GM12878 (cell line): ENCODE results near the gene AFAP1. TPM values are rescaled to one million over a fixed set of nuclear protein-coding genes. Genes with fewer than 3 reads are reported as not detected.

Experiments
- ATF7 ChIP-seq: fragments of 450-650 bp; IDR thresholded peaks from 2 replicates; pipeline ENCODE4 v1.6.1; 2016; ENCODE audit warnings: low read depth, mild to moderate bottlenecking
- BCL11A ChIP-seq: IDR thresholded peaks from 2 replicates; pipeline ENCODE4 v1.6.1; 2011; ENCODE audit warnings: low read depth, low read length
- CBX5 ChIP-seq: sonication (generic); IDR thresholded peaks from 2 replicates; pipeline ENCODE4 v1.6.1; 2016; ENCODE audit warnings: low read depth, moderate library complexity, mild to moderate bottlenecking, inconsistent platforms
- DPF2 ChIP-seq: fragments of 450-650 bp; IDR thresholded peaks from 2 replicates; pipeline ENCODE4 v1.6.1; 2017; ENCODE audit warnings: mild to moderate bottlenecking
- E2F4 ChIP-seq: IDR thresholded peaks from 2 replicates; pipeline ENCODE4 v1.6.1; 2012; ENCODE audit warnings: low read depth, low read length, improper control_type of control experiment
- E2F8 ChIP-seq: fragments of 450-650 bp; IDR thresholded peaks from 2 replicates; pipeline ENCODE4 v1.6.1; 2018; ENCODE audit warnings: mild to moderate bottlenecking, low read depth, moderate library complexity; ENCODE audit not compliant: partially characterized antibody
- HDAC2 ChIP-seq: fragments of 200-600 bp; sonication (generic); IDR thresholded peaks from 2 replicates; pipeline ENCODE4 v1.6.1; 2017
- IKZF1 ChIP-seq: fragments of 450-650 bp; conservative IDR thresholded peaks from 2 replicates; pipeline ENCODE4 v1.6.1; 2017; ENCODE audit warnings: antibody characterized with exemption, mild to moderate bottlenecking
- IRF4 ChIP-seq: IDR thresholded peaks from 2 replicates; pipeline ENCODE4 v1.6.1; 2011; ENCODE audit warnings: low read depth, low read length
- KDM1A ChIP-seq: fragments of 200-600 bp; sonication (generic); IDR thresholded peaks from 2 replicates; pipeline ENCODE4 v1.6.1; 2016; ENCODE audit warnings: borderline replicate concordance
- MEF2A ChIP-seq: IDR thresholded peaks from 2 replicates; pipeline ENCODE4 v1.6.1; 2011; ENCODE audit warnings: low read depth, mild to moderate bottlenecking, low read length, moderate library complexity; ENCODE audit not compliant: insufficient read depth
- NFXL1 ChIP-seq: fragments of 450-650 bp; IDR thresholded peaks from 2 replicates; pipeline ENCODE4 v1.6.1; 2017; ENCODE audit warnings: antibody characterized with exemption, mild to moderate bottlenecking, borderline replicate concordance
- NR2F1 ChIP-seq: fragments of 450-650 bp; conservative IDR thresholded peaks from 2 replicates; pipeline ENCODE4 v1.6.1; 2017; ENCODE audit warnings: mild to moderate bottlenecking
- SMAD1 ChIP-seq: fragments of 450-650 bp; IDR thresholded peaks from 2 replicates; pipeline ENCODE4 v1.6.1; 2018; ENCODE audit warnings: mild to moderate bottlenecking, low read depth; ENCODE audit not compliant: partially characterized antibody
- SMARCA5 ChIP-seq: fragments of 450-650 bp; IDR thresholded peaks from 2 replicates; pipeline ENCODE4 v1.6.1; 2017; ENCODE audit warnings: mild to moderate bottlenecking
- STAT3 ChIP-seq: IDR thresholded peaks from 2 replicates; pipeline ENCODE4 v1.6.1; 2011; ENCODE audit warnings: low read depth, low read length, improper control_type of control experiment
- TARDBP ChIP-seq: IDR thresholded peaks from 2 replicates; pipeline ENCODE4 v1.6.1; 2016; ENCODE audit warnings: borderline replicate concordance
- ZNF24 ChIP-seq: fragments of 450-650 bp; IDR thresholded peaks from 2 replicates; pipeline ENCODE4 v1.6.1; 2017; ENCODE audit warnings: antibody characterized with exemption, mild to moderate bottlenecking
- ZNF274 ChIP-seq: IDR thresholded peaks from one replicate; pipeline ENCODE4 v1.8.0; 2011; ENCODE audit not compliant: insufficient read length, insufficient read depth
- polyA plus RNA-seq, 11 experiments: library from polyadenylated mRNA; depleted of rRNA in 4 of 11; unstranded in 6 of 11; stranded (reverse) in 5 of 11; fragments of >200 nt; fragmentation: Nextera tagmentation in 4 of 11; fragmentation: Illumina TruSeq in 1 of 11; extraction: Ambion mirVana in 4 of 11; extraction: Trizol in 1 of 11; gene quantifications; 1 replicate in 1 of 11; 2 replicates in 10 of 11; pipeline versions ENCODE4 v1.2.1 to v1.2.3, GENCODE V29; 2011 to 2016; ENCODE audit warnings: inconsistent platforms in 2 of 11, missing spikeins in 2 of 11, low read depth in 1 of 11
- total RNA-seq, 4 experiments: library from RNA; depleted of rRNA in 3 of 4; stranded (reverse); fragments of >200 nt in 3 of 4; fragmentation: Illumina TruSeq in 1 of 4; extraction: Trizol in 1 of 4; gene quantifications; 2 replicates each; pipeline versions ENCODE4 v1.2.1 to v1.2.3, GENCODE V29; 2013 to 2021
- TF ChIP-seq, protein P1 (sequence below): fragments of 450-650 bp; IDR thresholded peaks from 2 replicates; pipeline ENCODE4 v1.6.1; 2016; ENCODE audit warnings: mild to moderate bottlenecking, moderate library complexity, borderline replicate concordance

AFAP1 gene
- total and polyA plus RNA-seq, 10 of the 15 experiments (the other 5 are each of a cell fraction or from before 2014, with no cell fraction given) = 0.02 to 0.23 (median 0.09) TPM; not detected in 1

DNA sequence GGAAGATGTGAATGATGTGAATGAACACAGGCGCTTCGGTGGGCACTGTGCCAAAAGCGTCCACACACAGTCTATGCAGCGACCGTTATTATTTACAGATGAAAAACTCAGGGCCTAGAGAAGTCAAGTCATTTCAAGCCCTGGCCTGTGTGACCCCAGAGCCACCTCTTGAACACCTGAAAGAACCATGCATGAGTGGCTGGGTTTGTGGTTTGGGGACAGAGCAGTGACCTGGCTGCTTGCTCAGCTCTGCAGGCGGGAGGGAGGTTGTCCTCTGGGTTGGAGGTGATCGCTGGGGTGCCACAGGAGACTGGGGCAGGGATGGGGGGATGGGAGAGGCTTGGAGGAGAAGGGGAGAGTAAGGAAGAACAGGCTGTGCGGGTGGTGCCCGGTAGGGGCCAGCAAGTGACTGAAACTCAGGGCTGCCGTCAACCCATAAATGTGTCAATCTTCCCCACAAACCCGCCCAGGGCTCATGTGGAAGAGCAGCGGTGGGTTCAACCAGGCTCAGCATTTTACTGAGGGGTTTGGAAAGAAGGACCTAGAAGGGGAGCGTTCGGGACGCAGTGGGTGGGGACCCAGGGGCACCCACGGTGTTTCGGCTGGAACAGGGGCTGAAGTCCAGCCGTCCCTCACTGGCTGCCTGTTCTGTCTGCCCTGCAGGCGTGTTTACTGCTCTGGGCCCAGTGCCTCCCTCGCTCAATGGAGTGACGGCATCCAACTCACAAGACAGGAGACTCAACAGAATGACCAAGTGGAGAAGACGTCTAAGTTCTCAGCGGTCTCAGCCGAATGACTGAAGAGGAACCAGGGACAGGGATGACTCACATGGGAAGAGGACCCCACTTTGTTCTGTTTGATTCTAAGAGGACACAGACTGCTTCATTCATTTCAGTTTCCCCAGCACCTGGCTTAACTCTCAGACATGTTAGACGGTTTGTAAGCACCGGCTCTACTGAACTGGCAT lies 167.8 kb downstream of the AFAP1 start (continued):
- TF ChIP-seq CBX5 (no peak), HDAC2 (no peak), IRF4 (peak; percentile 92), SMARCA5 (no peak), DPF2 (no peak), MEF2A (peak; percentile 91), STAT3 (no peak), IKZF1 (0 out of 2 replicates have a peak, but pooled peaks have one; percentile 16), ZNF24 (no peak), ZNF274 (no peak), ATF7 (no peak), E2F4 (no peak), NR2F1 (peak; percentile 96), BCL11A (peak; percentile 83; the same call in 1 of the 2 replicates), E2F8 (no peak), KDM1A (no peak), TARDBP (peak; percentile 55; the same call in 1 of the 2 replicates), SMAD1 (no peak), NFXL1 (no peak)
- TF ChIP-seq, protein P1, sequence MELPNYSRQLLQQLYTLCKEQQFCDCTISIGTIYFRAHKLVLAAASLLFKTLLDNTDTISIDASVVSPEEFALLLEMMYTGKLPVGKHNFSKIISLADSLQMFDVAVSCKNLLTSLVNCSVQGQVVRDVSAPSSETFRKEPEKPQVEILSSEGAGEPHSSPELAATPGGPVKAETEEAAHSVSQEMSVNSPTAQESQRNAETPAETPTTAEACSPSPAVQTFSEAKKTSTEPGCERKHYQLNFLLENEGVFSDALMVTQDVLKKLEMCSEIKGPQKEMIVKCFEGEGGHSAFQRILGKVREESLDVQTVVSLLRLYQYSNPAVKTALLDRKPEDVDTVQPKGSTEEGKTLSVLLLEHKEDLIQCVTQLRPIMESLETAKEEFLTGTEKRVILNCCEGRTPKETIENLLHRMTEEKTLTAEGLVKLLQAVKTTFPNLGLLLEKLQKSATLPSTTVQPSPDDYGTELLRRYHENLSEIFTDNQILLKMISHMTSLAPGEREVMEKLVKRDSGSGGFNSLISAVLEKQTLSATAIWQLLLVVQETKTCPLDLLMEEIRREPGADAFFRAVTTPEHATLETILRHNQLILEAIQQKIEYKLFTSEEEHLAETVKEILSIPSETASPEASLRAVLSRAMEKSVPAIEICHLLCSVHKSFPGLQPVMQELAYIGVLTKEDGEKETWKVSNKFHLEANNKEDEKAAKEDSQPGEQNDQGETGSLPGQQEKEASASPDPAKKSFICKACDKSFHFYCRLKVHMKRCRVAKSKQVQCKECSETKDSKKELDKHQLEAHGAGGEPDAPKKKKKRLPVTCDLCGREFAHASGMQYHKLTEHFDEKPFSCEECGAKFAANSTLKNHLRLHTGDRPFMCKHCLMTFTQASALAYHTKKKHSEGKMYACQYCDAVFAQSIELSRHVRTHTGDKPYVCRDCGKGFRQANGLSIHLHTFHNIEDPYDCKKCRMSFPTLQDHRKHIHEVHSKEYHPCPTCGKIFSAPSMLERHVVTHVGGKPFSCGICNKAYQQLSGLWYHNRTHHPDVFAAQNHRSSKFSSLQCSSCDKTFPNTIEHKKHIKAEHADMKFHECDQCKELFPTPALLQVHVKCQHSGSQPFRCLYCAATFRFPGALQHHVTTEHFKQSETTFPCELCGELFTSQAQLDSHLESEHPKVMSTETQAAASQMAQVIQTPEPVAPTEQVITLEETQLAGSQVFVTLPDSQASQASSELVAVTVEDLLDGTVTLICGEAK = no peak
